ENCODE data around the gene HECW1.
"Not testable (repeated sequence)": the region's sequence is repeated elsewhere in the genome, so short reads cannot be mapped to it uniquely, and the experiment has no call there.

HECW1 gene

DNA sequence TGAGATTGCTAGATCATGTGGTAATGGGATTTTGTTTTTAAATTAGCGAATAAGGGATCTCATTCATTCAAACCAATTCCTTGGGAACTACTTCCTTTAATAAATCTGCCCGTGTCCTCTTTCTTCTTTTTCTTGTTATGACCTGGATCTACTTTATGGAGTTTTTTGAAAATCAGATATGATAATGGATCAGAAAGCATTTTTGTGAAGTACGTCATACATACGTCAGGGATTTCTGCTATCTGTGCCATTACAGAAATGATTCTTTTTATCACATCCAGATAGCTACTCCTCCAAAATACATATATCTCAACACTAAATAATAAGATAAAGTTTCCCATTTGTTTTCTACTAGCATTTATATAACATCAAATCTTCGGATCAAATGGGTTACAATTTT, 430.3 kb downstream of the HECW1 start:
- no peak for DNase-seq (ENCODE audit: low read depth)

DNA sequence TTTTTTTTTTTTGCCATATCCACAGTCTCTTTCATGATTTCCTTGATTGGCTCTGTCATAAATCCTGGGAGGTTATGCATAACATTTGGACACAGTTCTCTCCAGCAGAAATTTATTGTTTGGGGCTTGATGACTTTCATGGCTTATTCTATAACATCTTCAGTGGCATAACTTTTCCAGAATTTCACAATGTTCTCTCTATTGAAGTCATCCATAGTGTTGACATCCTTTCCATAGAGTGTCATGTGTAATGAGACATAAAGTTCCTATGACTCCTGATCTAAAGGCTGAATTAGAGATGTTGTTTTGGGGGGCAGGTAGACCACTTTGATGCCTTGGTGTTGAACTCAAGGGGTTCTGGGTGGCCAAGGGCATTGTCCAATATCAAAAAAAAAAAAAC, 433.8 kb downstream of the HECW1 start:
- DNase-seq (ENCODE audit: low read depth) = no peak

DNA sequence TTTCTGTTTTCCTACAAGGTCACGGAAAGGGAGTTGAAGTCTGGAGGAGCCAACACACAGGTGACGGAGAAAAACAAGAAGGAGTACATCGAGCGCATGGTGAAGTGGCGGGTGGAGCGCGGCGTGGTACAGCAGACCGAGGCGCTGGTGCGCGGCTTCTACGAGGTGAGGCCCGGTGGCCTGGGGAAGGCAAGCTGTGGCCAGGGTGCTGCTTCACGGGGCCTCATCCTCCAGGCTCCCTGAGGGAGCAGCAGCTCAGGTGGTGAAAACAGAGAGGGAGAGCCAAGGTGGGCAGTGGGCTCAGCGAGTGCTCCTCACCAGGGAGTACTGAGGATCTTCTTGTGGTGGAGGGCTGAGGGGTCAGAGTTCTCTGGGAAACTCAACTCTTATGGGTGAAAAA, 438.0 kb downstream of the HECW1 start:
- no peak for DNase-seq (ENCODE audit: low read depth)

DNA sequence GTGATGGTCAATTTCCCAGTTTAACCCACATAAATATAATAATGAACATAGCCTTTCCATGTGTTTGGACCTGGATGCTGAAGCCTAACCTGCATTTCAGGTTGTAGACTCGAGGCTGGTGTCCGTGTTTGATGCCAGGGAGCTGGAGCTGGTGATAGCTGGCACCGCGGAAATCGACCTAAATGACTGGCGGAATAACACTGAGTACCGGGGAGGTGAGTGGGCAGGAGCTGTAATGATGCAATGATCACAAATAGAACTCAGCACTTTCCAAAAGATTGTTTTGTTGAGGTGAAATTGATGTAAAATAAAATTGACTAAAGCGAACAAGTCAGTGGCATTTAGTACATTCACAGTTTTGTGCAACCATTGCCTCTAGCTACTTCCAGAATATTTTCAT, 439.7 kb downstream of the HECW1 start:
- no peak for DNase-seq (ENCODE audit: low read depth)

DNA sequence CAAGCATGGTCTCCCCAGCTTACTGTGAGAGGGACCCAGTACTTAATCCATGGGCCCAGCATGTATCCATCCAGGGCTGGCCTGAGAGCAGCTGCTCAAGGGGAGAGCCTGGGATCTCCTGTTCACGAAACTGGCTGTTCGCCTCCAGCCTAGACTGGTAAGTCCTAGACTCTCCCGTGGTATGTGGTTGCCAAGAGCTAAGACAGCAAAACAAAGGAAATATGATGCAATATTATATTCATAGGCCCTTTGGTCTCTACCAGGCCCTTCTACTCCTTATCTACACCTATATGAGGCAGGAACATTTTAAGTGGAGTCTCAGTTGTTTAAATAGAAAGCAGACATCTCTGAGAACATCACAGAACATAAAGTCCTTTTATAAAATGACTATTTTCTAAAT, 441.6 kb downstream of the HECW1 start:
- no peak for DNase-seq (ENCODE audit: low read depth)

DNA sequence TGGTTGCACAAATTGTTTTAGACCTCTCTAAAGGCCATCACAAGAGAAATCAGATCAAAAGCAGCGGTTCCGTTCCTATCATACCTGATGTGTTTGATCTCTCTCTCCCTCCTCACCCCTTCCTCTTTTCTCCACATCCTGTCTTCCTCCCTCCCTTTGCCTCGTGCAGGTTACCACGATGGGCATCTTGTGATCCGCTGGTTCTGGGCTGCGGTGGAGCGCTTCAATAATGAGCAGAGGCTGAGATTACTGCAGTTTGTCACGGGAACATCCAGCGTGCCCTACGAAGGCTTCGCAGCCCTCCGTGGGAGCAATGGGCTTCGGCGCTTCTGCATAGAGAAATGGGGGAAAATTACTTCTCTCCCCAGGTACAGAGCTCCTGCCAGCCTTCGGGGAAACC, 442.0 kb downstream of the HECW1 start:
- DNase-seq (ENCODE audit: low read depth) = no peak

DNA sequence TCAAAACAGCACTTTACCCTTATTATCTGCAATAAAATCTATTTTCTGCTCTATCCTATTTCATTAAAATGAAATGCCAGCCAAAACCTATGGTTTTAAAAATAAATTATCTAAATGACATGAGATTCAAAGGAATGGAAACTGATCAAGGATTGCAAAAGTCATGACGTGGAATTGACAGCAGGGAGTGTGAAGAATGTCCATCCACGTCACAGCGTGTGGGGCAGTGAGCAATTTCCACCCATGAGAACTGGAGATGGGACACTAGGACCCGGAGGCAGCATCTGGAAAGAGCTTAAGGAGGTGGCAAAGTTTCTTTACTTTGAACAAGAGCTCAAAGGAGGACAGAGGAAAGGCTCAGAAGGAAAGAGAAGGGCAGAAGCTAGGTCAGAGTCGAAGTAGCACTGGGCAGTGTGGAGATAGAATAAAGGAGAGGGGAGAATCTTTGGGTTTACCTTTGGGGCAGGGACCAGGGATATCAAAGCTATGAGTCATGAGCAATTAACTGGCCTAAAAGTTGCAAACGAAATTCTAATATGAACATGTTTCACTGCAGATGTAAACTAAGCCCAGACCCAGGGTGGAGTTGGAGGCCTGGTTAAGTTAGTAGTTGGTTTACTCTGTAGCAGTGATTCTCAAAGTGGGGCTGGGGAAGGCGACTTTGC, 445.5 kb downstream of the HECW1 start:
- no peak for DNase-seq (ENCODE audit: low read depth)

DNA sequence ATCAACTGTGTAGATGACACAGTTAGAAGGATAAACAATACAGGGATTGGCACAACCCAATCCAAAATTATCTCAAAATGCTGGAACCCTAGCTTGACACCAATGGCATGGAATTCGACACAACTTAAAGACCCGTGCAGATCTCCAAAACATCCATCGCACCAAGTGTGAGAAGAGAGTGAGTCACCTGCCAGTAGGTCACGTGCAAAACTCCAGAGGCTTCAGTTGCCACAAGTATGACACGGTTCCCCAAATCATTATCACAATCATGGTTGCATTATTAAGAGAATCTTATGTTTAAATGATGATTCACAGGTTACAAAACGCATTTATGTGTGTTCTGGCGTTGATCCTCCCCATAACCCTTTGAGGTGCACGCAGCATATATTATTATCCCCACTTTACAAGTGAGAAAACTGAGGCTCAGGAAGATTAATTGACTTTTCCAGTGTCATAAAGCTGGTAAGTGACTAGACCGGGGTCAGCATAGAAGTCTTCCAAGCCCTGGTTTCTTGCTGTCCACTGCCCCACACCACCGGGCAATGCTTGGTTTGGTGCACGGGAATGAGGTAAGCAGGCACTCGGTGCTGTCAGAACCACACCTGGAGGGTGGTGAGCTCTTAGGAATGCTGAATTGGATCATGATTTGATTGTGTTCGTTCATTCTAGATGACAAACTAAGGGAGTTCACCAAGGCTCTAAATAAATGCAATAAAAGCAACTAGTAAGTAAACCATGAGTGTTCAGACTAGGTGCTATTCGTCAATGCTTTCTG, 446.9 kb downstream of the HECW1 start:
- DNase-seq (ENCODE audit: low read depth) = no peak

DNA sequence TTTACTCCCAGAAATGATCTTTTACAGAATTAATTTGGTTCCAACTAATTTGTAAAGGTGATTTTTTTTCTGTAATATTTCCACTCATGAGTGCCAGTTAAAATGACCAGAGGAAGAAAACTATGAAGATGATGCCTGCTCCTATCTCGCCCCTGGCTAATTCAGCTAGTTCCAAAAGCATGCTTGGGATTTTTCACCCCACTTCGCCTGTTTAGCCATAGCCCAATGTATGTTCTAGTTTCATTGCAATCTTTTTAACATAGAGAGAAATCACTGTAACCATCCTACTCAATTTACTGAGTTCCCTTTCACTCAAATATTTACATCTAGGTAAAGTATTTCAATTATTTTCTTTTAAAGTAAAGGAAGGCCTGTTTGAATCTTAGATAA, 447.5 kb downstream of the HECW1 start:
- no peak for DNase-seq (ENCODE audit: low read depth)

DNA sequence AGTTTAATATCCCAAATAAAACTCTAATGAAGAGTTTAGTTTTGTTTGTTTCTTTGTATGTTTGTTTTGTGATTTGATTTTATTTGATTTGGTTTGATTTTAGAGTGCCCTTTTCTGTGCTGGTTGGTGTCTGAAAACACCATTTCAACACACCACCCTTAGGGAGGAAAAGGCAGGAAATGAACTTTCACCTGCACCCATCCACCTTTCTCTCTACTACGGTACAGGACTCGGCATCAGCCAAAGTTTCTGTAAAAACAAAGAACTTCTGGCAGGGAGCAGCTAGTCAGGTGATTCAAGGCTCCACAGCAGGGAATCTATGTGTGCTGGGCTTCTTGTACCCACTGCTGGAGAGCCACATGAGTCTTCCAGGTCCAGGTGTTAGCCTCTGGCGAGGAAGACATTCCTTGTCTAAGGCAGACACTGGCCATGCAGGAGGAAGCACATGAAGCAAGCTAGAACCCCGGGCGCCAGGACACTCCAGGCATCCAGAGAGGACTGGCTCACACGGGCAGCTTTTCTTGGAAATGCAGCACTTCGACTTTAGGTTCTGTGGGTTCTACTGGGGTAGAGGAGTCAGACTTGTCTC, 448.4 kb downstream of the HECW1 start:
- no peak for DNase-seq (ENCODE audit: low read depth)

DNA sequence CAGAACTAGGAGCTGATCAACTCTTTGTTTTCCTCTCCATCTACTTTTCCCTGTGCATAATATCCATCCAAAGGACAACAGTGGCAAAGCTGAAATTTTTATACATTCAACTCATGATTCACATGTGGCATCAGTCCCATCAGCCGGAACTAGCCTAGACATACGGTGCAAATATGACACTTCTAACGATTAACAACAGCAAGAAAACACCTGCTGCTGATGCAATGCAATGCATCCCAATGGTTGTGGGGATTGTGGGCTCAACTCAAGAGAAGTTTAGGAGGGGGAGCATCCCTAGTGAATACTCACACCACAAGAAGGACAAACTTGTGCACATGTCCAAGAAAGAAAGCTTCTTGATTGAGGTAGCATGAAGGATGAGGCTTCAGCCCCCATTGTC, 449.9 kb downstream of the HECW1 start:
- DNase-seq (ENCODE audit: low read depth) = no peak

DNA sequence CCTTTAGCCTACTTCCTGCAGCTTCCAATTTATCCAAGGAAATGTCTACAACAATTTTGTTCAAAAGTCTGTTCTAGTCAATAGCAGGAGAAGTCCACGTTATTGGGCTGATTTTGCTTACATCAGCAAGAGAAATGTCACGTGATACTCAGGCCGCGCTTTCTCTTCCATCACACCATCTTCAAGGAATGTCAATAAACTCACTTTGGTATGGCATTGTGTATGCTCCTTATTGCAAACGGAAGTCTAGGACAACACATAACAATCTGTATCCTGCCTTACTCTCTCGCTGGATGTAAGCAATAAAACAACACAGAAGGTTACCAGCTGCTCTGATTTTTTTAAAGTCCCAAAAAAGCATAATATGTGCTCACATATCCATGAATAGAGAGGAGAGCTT, 453.3 kb downstream of the HECW1 start:
- no peak for DNase-seq (ENCODE audit: low read depth)

DNA sequence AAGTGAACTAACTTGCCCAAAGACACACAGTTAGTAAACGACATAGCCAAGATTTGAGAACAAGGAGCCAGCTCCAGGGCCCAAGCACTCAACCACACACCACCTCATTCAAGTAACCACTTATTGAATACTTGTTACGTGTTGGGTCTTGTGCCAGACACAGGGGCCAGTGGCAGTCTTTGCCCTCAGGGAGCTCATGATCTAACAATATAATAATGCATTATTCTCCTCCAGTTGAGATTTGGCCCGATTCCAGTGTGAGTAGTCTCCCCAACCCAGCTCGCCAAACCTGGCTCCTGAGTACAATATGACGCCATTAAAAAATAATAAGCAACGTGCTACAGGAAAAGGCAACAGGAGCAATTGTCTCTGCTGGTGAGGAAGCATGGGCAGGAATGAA, 456.1 kb downstream of the HECW1 start:
- DNase-seq (ENCODE audit: low read depth) = no peak

DNA sequence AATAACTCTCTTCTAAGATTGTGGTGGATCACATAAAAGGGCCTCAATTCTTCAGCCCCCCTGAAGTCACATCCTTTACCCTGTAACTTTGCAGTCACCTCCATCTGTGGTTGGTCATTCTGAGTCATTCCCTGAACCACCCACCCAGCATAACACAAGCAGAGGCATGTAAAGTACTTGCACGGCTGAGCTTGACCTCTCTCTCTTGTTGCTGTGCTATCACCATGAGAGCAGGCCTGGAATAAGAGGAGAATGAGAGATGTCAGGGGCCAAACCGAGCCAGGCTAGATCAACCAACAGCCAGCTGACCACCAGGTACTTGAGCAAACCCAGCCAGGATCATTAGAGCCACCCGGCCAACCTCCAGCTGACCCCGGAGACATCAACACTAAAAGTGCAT, 457.0 kb downstream of the HECW1 start:
- no peak for DNase-seq (ENCODE audit: low read depth)

DNA sequence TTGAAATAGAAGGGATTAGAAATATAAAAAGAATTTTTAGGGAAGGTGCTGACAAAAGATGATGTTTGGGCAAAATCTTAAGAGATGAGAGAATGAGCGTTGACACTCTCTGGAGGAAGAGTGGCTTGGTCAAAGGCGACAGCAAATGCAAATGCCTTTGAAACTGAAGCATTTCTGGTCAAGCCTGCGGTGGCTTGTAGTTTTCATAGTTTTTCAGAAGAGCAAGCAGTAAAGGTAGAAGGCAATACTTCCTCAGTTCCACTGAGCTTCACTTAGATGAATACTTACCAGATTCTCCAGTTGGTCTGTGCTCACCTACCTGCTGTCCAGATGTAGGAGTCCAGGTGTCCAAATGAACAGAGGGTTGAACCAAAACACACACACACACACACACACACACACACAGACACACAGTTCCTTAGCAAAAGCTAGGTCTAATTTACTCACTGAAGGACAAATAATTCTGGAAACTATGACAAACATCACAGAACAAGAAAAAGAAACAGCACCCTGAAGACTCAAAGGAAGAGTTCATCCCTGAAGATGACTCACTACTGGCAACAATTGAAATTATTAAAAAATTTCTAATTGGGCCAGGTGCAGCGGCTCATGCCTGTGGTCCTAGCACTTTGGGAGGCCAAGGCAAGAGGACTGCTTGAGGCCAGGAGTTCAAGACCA, 458.4 kb downstream of the HECW1 start:
- DNase-seq (ENCODE audit: low read depth) = no peak

DNA sequence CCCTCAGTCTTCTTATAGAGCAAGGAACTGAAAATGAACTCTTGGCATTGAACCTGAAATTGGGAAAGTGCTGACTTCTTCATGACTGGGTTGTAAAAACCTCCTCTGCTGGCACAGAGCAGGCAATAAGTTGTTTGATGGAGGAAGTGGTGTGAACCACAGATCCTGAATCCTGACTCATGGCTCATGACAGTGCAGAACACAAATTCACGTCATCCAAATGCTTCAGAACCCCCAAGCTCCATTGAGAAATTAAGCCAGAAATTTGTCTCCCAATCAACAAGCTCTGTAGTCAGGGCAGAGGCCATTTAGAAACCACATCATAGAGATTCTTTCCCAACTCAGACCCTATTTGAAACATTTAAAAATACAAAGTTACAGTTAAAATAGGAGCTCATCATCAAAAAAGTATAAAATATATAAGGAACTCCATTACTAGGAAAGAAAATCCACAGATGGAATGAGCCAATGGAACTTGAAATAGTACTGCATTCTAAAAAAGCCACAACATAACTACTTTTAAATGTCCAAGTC, 460.1 kb downstream of the HECW1 start:
- DNase-seq (ENCODE audit: low read depth) = no peak

DNA sequence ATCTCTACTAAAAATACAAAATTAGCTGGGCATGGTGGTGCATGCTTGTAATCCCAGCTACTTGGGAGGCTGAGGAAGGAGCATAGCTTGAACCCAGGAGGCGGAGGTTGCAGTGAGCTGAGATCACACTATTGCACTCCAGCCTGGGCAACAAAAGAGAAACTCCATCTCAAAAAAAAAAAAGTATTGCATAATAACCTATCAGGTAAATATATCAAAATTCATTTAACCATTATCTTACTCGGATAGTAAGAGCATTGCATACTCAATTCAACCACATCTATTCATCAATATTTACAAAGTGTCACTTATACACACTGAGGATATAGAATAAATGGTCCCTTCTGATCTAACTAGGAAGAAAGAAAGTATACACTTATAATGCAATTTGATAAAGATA, 461.4 kb downstream of the HECW1 start:
- DNase-seq (ENCODE audit: low read depth) = not testable (repeated sequence)

DNA sequence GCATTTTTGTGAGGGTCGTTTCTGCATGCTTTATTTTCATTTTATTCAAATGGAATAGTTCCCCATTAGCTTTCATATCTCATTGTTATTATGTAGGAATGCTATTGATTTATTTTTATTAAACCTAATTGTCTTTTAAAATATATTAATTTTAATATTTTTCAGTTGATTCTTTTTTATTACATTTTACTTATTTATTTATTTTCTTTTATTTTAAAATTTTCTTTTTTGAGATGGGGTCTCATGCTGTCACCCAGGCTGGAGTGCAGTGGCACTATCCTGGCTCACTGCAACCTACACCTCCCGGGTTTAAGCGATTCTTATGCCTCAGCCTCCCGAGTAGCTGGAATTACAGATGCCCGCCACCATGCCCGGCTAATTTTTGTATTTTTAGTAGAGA, 463.1 kb downstream of the HECW1 start:
- no peak for DNase-seq (ENCODE audit: low read depth)

DNA sequence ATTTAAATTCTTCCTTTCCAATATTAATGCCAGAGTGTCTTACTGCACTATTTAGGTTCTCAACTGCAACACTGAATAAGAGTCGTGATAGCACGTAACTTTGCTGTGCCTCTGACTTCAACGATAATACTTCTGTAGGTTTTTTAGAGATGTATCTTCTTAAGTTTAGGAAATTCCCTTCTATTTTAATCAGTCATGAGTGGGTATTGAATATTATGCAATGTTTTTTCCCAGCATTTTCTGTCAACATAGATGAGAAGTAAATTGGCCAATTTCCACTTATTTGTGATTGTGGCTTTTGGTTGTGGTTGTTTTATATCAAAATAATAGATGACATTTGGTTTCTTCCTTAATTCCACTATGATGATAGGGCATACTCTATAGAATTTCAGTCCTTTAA, 463.8 kb downstream of the HECW1 start:
- no peak for DNase-seq (ENCODE audit: low read depth)

DNA sequence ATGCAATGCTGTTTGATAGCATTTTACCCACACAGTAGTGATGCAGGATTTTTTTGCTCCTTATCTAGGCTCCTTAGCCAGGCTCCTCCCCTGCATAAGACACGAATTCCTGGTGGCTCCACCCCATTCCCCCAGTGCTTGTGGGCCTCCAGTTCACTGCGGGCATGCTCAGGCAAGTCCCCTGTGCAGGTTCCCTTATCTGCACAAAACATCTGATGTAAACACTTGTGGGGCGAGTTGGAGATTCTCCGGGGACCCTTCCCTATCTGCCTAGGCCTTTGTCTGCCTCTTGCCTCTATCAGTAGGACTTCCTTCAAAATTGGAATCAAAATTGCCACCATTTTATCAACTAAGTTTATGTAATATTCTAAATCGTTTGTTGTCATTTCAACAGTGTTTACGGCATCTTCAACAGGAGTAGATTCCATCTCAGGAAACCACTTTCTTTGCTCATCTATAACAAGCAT, 465.1 kb downstream of the HECW1 start:
- DNase-seq (ENCODE audit: low read depth) = no peak

DNA sequence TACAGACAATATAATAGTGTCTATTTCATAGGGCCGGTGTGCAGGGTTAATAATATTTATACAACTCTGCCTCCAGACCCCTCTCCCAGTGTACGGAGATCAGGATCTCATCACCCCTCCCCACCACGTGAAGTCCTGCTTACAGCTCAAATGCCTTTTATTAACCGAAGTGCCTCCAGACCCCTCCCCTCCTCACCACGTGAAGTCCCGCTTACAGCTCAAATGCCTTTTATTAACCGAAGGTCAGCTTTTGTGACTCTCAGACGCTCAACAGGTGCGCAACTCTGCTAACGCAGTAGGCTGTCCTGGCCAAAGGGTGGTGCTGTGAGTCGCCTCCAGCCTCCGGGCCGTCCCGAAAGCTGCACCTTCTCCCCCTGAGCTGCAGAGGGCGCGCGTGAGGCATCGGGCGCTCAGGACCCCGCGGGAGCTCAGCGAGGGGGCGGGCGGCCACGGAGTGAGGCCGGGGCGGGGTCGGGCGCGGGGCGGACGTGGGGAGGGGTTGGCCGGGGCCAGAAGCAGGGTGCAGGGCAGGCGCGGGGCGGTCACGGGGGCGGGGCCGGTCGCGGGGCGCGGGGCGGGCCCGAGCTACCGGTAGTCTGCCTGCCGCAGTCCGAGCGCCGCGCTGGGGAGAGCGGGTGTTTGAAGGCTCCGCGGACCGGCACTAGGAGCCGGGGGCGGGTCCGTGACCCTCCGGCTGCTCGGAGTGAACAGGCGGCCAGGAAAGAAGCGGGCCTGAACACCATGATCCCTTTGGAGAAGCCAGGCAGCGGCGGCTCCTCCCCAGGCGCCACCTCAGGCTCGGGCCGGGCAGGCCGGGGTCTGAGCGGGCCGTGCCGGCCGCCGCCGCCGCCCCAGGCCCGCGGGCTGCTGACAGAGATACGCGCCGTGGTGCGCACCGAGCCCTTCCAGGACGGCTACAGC, 470.3 kb downstream of the HECW1 start, which contains the start of gene STK17A:
Gene STK17A (plus strand): TSS at position 606 of the 921 bp plus-strand sequence. CDS start 136 bp downstream, at position 742.
- DNase-seq (ENCODE audit: low read depth) = peak; percentile 95
